Heart left ventricle (tissue), 16 donors: Measurements from ENCODE around the gene JPH2. TPM values are rescaled to one million over a fixed set of nuclear protein-coding genes. Genes with fewer than 3 reads are reported as not detected.
A peak's percentile ranks its signal among the peaks of the same experiment; 100 is the strongest.

Source experiments
- ATAC-seq, 4 donors: fragments of 200-7000 bp; cut with Tn5 transposase; one replicate each; pipeline ENCODE4 v1.9.1; 2020 to 2022; ENCODE audit warnings: moderate library complexity in 4 of 4, mild to moderate bottlenecking in 3 of 4, moderate number of reproducible peaks in 1 of 4
- DNase-seq, 5 donors: peaks; one replicate each; pipeline ENCODE4 v3.0.0-alpha.2; 2020
- H3K27ac ChIP-seq, 12 donors: fragments of 200-600 bp; sonication (generic) in 4 of 12; one replicate each; pipeline versions ENCODE4 v1.5.0 to v1.8.0; 2016 to 2022; ENCODE audit warnings: mild to moderate bottlenecking in 2 of 12
- H3K27me3 ChIP-seq, 9 donors: fragments of 200-600 bp; sonication (generic) in 2 of 9; one replicate each; pipeline versions ENCODE4 v1.5.1 to v1.8.0; 2016 to 2022; ENCODE audit warnings: mild to moderate bottlenecking in 3 of 9
- H3K36me3 ChIP-seq, 9 donors: fragments of 200-600 bp; sonication (generic) in 2 of 9; one replicate each; pipeline versions ENCODE4 v1.5.0 to v1.8.0; 2018 to 2022; ENCODE audit warnings: mild to moderate bottlenecking in 2 of 9
- H3K4me1 ChIP-seq, 12 donors: fragments of 200-600 bp; sonication (generic) in 4 of 12; one replicate each; pipeline versions ENCODE4 v1.5.0 to v1.8.0; 2016 to 2022; ENCODE audit warnings: mild to moderate bottlenecking in 3 of 12
- H3K4me3 ChIP-seq, 12 donors: fragments of 200-600 bp; sonication (generic) in 4 of 12; one replicate each; pipeline versions ENCODE4 v1.5.0 to v1.8.0; 2017 to 2022; ENCODE audit warnings: mild to moderate bottlenecking in 9 of 12, moderate library complexity in 4 of 12
- H3K9me3 ChIP-seq, 12 donors: fragments of 200-600 bp; sonication (generic) in 4 of 12; one replicate each; pipeline versions ENCODE4 v1.5.0 to v1.8.0; 2016 to 2022; ENCODE audit warnings: mild to moderate bottlenecking in 1 of 12
- CTCF ChIP-seq, 12 donors: fragments of 200-600 bp; sonication (generic) in 4 of 12; IDR thresholded peaks; one replicate each; pipeline versions ENCODE4 v1.5.0 to v1.8.0; 2018 to 2022; ENCODE audit warnings: antibody characterized with exemption in 12 of 12, mild to moderate bottlenecking in 5 of 12
- POLR2A ChIP-seq, 2 donors: fragments of 450-650 bp; IDR thresholded peaks; one replicate each; pipeline ENCODE4 v1.6.1; 2017; ENCODE audit warnings: antibody characterized with exemption in 2 of 2, mild to moderate bottlenecking in 2 of 2, moderate library complexity in 2 of 2
- WGBS, 4 donors: extraction: QIAGEN DNeasy Blood & Tissue Kit in 2 of 4; methylation state at CpG; one replicate each; pipeline versions ENCODE4 v1.1.5 to v1.1.7; 2013 to 2018; 5-methylcytosine and 5-hydroxymethylcytosine counted together
- intact Hi-C, 10 donors: fragments of 100-400 bp; cut with DNase I; formaldehyde crosslinking; loops; one replicate each; pipeline versions ENCODE4 v1.11.1 to v1.14.2; 2022
- polyA plus RNA-seq, 2 donors: library from polyadenylated mRNA; stranded (reverse); fragments of 200-250 nt; gene quantifications; one replicate each; pipeline ENCODE4 v1.2.3, GENCODE V29; 2013
- total RNA-seq, 9 donors: library from RNA; depleted of rRNA in 2 of 9; stranded (reverse); fragments of >200 nt in 2 of 9; fragmentation: NEBNext Ultra II Directional in 3 of 9; extraction: Animal tissue kit (Norgen Biotek cat#: 25700) in 3 of 9; gene quantifications; one replicate each; pipeline versions ENCODE4 v1.1.0 to v1.2.4, GENCODE V29; 2016 to 2023
- donor health status: ischemic (EF 13 %, LVEDD 7.1; RV severe dilation, severe dysfunction).
- donor health status: healthy with polysubstance abuse.
- donor health status: DM: no; HTN: yes; CAD: no.
- donor health status: DM: no; HTN: no; CAD: no.
- donor health status: ischemic (EF 25% LVEDD 6.9; RV normal size, moderate dysfunction).
- donor health status: ischemic (EF 25% LVEDD 5.7; RV mildly dilated, moderate dysfunction).
- donor health status: healthy.
- donor health status: DM: yes; HTN: yes; CAD: no.
- donor health status: ischemic (EF 35%, LVEDD 5.7; RV mildly dilated, moderate dysfunction).
- donor health status: nonischemic (EF 11% LVEDD 7.7; RV severe dilation, severe dysfunction).
- donor health status: DM: yes; HTN: yes; CAD: no.
- donor health status: PGD.
- donor health status: ischemic (EF 29% LVEDD 5.4; RV normal size, mild dysfunction).
- donor health status: nonischemic (EF 23%, LVEDD 6.1; RV moderate dilation, normal function).

JPH2 gene
- total and polyA plus RNA-seq, 11 donors, result 99.5 to 219 (median 155) TPM

- no peak overlapping the region for H3K4me3 ChIP-seq
- ATAC-seq (no peak), DNase-seq (no peak)
- no peak overlapping the region for H3K27ac ChIP-seq
- no peaks in the 10 kb centered on the region for H3K36me3 ChIP-seq
- intact Hi-C loops, result loop anchor here in 9 of 10 donors (2.0 to 10.0 kb wide), 10 partner anchors 25 to 637 kb away; no protein-coding TSS in a partner anchor
- H3K4me1 ChIP-seq, result peaks cover 0 to 19% (median 1%) of the 10 kb centered on the region in 12 donors
- no peaks in the 10 kb centered on the region for H3K27me3 ChIP-seq
- H3K9me3 ChIP-seq, result no peaks in the 10 kb centered on the region
- 70 to 80% (median 77%) methylated on average over 5 of the region's 5 CpGs for WGBS, 4 donors
- TF ChIP-seq POLR2A (IDR thresholded peaks at IDR 0.05) (no peak), CTCF (IDR thresholded peaks at IDR 0.05) (no peak)
Observed at GRCh38 chr20:44081888-44082287, 105.1 kb downstream of the JPH2 start.

DNA sequence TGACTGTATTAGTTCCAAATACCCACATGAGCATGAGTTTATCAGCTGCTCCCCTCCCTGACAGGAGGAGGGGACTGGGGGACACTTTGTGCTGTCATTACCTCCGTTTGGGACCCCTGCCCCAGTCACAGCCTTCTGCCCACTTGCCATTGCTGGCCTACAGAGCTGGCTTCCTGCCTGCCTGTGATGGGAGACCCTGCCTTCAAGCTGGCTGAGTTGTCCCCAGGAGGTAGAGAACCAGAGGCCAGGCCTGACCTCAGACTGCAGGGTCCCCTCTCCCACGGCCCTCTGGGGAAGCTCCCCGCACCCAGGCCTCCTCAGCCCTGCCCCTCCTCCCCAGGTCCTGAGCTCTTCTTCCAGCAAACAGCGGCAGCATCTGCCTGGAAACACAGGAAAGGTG is 105.5 kb downstream of the JPH2 start:
- Histone ChIP-seq H3K4me1 (peaks cover 0 to 19% (median 1%) of the 10 kb centered on the region in 12 donors), H3K27ac (no peak overlapping the region), H3K36me3 (no peaks in the 10 kb centered on the region), H3K27me3 (no peaks in the 10 kb centered on the region), H3K9me3 (no peaks in the 10 kb centered on the region), H3K4me3 (no peak overlapping the region)
- DNase-seq, result no peak
- WGBS, 4 donors, result 44 to 61% (median 57%) methylated on average over 4 of the region's 4 CpGs
- intact Hi-C loops, result loop anchor here in 9 of 10 donors (2.0 to 10.0 kb wide), 10 partner anchors 25 to 637 kb away; no protein-coding TSS in a partner anchor
- ATAC-seq, result no peak
- TF ChIP-seq POLR2A (IDR thresholded peaks at IDR 0.05) (no peak), CTCF (IDR thresholded peaks at IDR 0.05) (no peak)

- Histone ChIP-seq H3K9me3 (no peaks in the 10 kb centered on the region), H3K4me1 (peaks cover 0 to 19% (median 1%) of the 10 kb centered on the region in 12 donors), H3K4me3 (no peak overlapping the region), H3K36me3 (no peaks in the 10 kb centered on the region), H3K27me3 (no peaks in the 10 kb centered on the region), H3K27ac (no peak overlapping the region)
- ATAC-seq (peak; percentile 56 to 86 (median 80)), DNase-seq (peak; percentile 51 to 73 (median 59))
- TF ChIP-seq CTCF (IDR thresholded peaks at IDR 0.05), result peak; percentile 95 to 99 (median 99)
- no peak for TF ChIP-seq POLR2A (IDR thresholded peaks at IDR 0.05)
- intact Hi-C loops, result loop anchor here (1.0 to 10.0 kb wide), 12 partner anchors 24 to 636 kb away; no protein-coding TSS in a partner anchor
- WGBS, 4 donors, result 11 to 18% (median 14%) methylated on average over 8 of the region's 8 CpGs
Observed at GRCh38 chr20:44080646-44081267, 106.2 kb downstream of the JPH2 start.

DNA sequence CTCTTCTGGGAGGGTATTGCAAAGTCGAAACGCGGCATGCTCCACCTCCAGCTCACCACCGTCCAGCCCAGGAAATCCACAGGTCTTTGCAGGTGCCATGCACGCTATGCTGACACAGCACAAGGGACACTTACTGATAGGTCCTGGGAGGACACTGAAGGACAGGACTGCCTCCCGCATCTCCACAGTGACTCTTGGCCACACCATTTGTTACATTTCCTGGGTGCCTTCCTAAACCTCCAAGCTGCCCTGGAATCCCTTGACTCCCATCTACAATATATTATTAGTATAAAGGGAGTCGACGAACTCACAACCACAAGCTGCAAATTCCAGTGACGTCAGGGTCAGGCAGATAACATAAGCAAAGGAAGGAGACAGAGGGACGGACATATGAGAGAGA is 106.9 kb downstream of the JPH2 start:
- Histone ChIP-seq H3K27me3 (no peaks in the 10 kb centered on the region), H3K4me3 (no peak overlapping the region), H3K36me3 (no peaks in the 10 kb centered on the region), H3K4me1 (peaks cover 0 to 19% (median 1%) of the 10 kb centered on the region in 12 donors), H3K27ac (no peak overlapping the region), H3K9me3 (no peaks in the 10 kb centered on the region)
- intact Hi-C loops, result loop anchor here (1.0 to 10.0 kb wide), 12 partner anchors 23 to 635 kb away; no protein-coding TSS in a partner anchor
- peak in 2 of 4 donors; percentile 19 for ATAC-seq
- no peak for TF ChIP-seq POLR2A (IDR thresholded peaks at IDR 0.05)
- TF ChIP-seq CTCF (IDR thresholded peaks at IDR 0.05), result no peak
- WGBS, 4 donors, result 44 to 57% (median 51%) methylated on average over 7 to 10 of the region's 10 CpGs
- DNase-seq, result no peak
